HepG2 (cell line): ENCODE data around the gene ALCAM.

ENCODE experiments used
- BRCA1 ChIP-seq: sonication (generic); formaldehyde crosslinking; IDR thresholded peaks from 2 replicates; pipeline ENCODE4 v1.4.0; 2020; ENCODE audit warnings: missing genetic modification reagents
- DPF2 ChIP-seq: sonication (generic); formaldehyde crosslinking; IDR thresholded peaks from 2 replicates; pipeline ENCODE4 v1.4.0; 2020; ENCODE audit warnings: mild to moderate bottlenecking, low read depth, missing genetic modification reagents, borderline replicate concordance
- EP300 ChIP-seq, 3 experiments: sonication (generic) in 1 of 3; formaldehyde crosslinking in 1 of 3; IDR thresholded peaks; 2 replicates each; pipeline versions ENCODE4 v1.5.1 to v1.6.1; 2011 to 2020; ENCODE audit warnings: low read depth in 2 of 3, low read length in 2 of 3, borderline replicate concordance in 1 of 3, improper control_type of control experiment in 1 of 3, mild to moderate bottlenecking in 1 of 3, missing genetic modification reagents in 1 of 3, moderate library complexity in 1 of 3
- EZH2 ChIP-seq: conservative IDR thresholded peaks from 2 replicates; pipeline ENCODE4 v1.6.1; 2012; ENCODE audit warnings: mild to moderate bottlenecking, low read depth, low read length, moderate library complexity
- KAT7 ChIP-seq: IDR thresholded peaks from 2 replicates; pipeline ENCODE4 v1.6.1; 2018; ENCODE audit warnings: borderline replicate concordance, missing compliant biosample characterization
- PTBP1 ChIP-seq: fragments of 200-400 bp; formaldehyde crosslinking; IDR thresholded peaks from 2 replicates; pipeline ENCODE4 v1.6.1; 2018; ENCODE audit warnings: low read length, low read depth; ENCODE audit not compliant: poor library complexity, severe bottlenecking
- REL ChIP-seq: sonication (generic); formaldehyde crosslinking; conservative IDR thresholded peaks from 2 replicates; pipeline ENCODE4 v1.8.0; 2022; ENCODE audit warnings: mild to moderate bottlenecking, missing genetic modification reagents, moderate library complexity
- TFAP4 ChIP-seq: sonication (generic); IDR thresholded peaks from 2 replicates; pipeline ENCODE4 v1.6.1; 2016; ENCODE audit warnings: low read depth, borderline replicate concordance
- YY1 ChIP-seq: IDR thresholded peaks from 2 replicates; pipeline ENCODE4 v1.6.1; 2011; ENCODE audit warnings: low read length, low read depth, moderate library complexity, mild to moderate bottlenecking; ENCODE audit not compliant: insufficient read depth, insufficient replicate concordance
- ZNF138 ChIP-seq: sonication (generic); formaldehyde crosslinking; IDR thresholded peaks from 2 replicates; pipeline ENCODE4 v1.5.0; 2020; ENCODE audit warnings: mild to moderate bottlenecking, low read depth, missing genetic modification reagents

GRCh38 chr3:105613120-105613519 is 246.4 kb downstream of the ALCAM start:
- TF ChIP-seq DPF2 (no peak), BRCA1 (CRISPR knock-in tag) (no peak), KAT7 (CRISPR knock-in tag) (no peak), REL (CRISPR knock-in tag) (no peak), ZNF138 (CRISPR knock-in tag) (no peak), PTBP1 (no peak), YY1 (no peak), EZH2 (no peak), EP300 (IDR thresholded peaks at IDR 0.05; ENCODE audit: low read depth in 2 of 2, low read length in 2 of 2) (no peak), EP300 (CRISPR knock-in tag; IDR thresholded peaks at IDR 0.05; ENCODE audit: borderline replicate concordance) (no peak), TFAP4 (no peak)
